KOPT-K1 (cell line): ENCODE measurements around the gene AP3B1.
"Not testable (repeated sequence)": the region's sequence is repeated elsewhere in the genome, so short reads cannot be mapped to it uniquely, and the experiment has no call there.

ENCODE experiments used
- H3K27ac ChIP-seq: fragments of 200-600 bp; sonication (generic); 2 replicates; pipeline ENCODE4 v1.5.1; 2016; ENCODE audit warnings: antibody characterized with exemption, mild to moderate bottlenecking, low read depth, low read length; ENCODE audit not compliant: poor library complexity, severe bottlenecking
- H3K36me3 ChIP-seq: fragments of 200-600 bp; sonication (generic); 2 replicates; pipeline ENCODE4 v1.5.1; 2017; ENCODE audit warnings: antibody characterized with exemption, mild to moderate bottlenecking, low read length, moderate library complexity; ENCODE audit not compliant: insufficient read depth
- H3K9me3 ChIP-seq: fragments of 200-600 bp; sonication (generic); 2 replicates; pipeline ENCODE4 v1.5.1; 2017; ENCODE audit warnings: antibody characterized with exemption, low read length, mild to moderate bottlenecking; ENCODE audit not compliant: insufficient read depth, poor library complexity, severe bottlenecking

AP3B1 gene

GRCh38 chr5:78113689-78114264 is 180.7 kb downstream of the AP3B1 start:
- no peaks in the 10 kb centered on the region for H3K9me3 ChIP-seq
- peaks cover 59% of the 10 kb centered on the region for H3K36me3 ChIP-seq
- H3K27ac ChIP-seq, result no peak overlapping the region

GRCh38 chr5:78112931-78113330 is 181.6 kb downstream of the AP3B1 start:
- Histone ChIP-seq H3K27ac (no peak overlapping the region), H3K36me3 (peaks cover 67% of the 10 kb centered on the region), H3K9me3 (no peaks in the 10 kb centered on the region)

GRCh38 chr5:78109891-78110324 is 184.6 kb downstream of the AP3B1 start:
- Histone ChIP-seq H3K27ac (no peak overlapping the region), H3K9me3 (no peaks in the 10 kb centered on the region), H3K36me3 (peaks cover 76% of the 10 kb centered on the region)

- Histone ChIP-seq H3K36me3 (peaks cover 63% of the 10 kb centered on the region), H3K27ac (no peak overlapping the region), H3K9me3 (no peaks in the 10 kb centered on the region)
Observed at GRCh38 chr5:78108564-78108963, 185.9 kb downstream of the AP3B1 start.

- H3K27ac ChIP-seq, result no peak overlapping the region
- H3K9me3 ChIP-seq, result no peaks in the 10 kb centered on the region
- H3K36me3 ChIP-seq, result peaks cover 51% of the 10 kb centered on the region
Observed at GRCh38 chr5:78103232-78103918, 191.1 kb downstream of the AP3B1 start.

- H3K9me3 ChIP-seq, result no peaks in the 10 kb centered on the region
- peaks cover 44% of the 10 kb centered on the region for H3K36me3 ChIP-seq
- no peak overlapping the region for H3K27ac ChIP-seq
Observed at GRCh38 chr5:78102500-78102899, 192.0 kb downstream of the AP3B1 start.

- H3K36me3 ChIP-seq, result peaks cover 34% of the 10 kb centered on the region
- H3K27ac ChIP-seq, result no peak overlapping the region
- H3K9me3 ChIP-seq, result no peaks in the 10 kb centered on the region
Observed at GRCh38 chr5:78095125-78095524, 199.4 kb downstream of the AP3B1 start.

GRCh38 chr5:78090002-78090401 is 204.5 kb downstream of the AP3B1 start:
- H3K9me3 ChIP-seq, result no peaks in the 10 kb centered on the region
- H3K36me3 ChIP-seq, result peaks cover 45% of the 10 kb centered on the region
- no peak overlapping the region for H3K27ac ChIP-seq

GRCh38 chr5:78078858-78079257 is 215.6 kb downstream of the AP3B1 start:
- H3K9me3 ChIP-seq, result no peaks in the 10 kb centered on the region
- no peak overlapping the region for H3K27ac ChIP-seq
- H3K36me3 ChIP-seq, result peaks cover 5% of the 10 kb centered on the region; the same call in 1 of the 2 replicates

- H3K36me3 ChIP-seq, result peaks cover 5% of the 10 kb centered on the region; the same call in 1 of the 2 replicates
- no peaks in the 10 kb centered on the region for H3K9me3 ChIP-seq
- H3K27ac ChIP-seq, result no peak overlapping the region
Observed at GRCh38 chr5:78077369-78078068, 217.0 kb downstream of the AP3B1 start.

- no peak overlapping the region for H3K27ac ChIP-seq
- H3K9me3 ChIP-seq, result peaks cover under 1% of the 10 kb centered on the region
- peaks cover 5% of the 10 kb centered on the region; the same call in 1 of the 2 replicates for H3K36me3 ChIP-seq
Observed at GRCh38 chr5:78076351-78076750, 218.1 kb downstream of the AP3B1 start.

GRCh38 chr5:78075301-78075700 is 219.2 kb downstream of the AP3B1 start:
- H3K9me3 ChIP-seq, result peaks cover 11% of the 10 kb centered on the region
- H3K27ac ChIP-seq, result no peak overlapping the region
- peaks cover 9% of the 10 kb centered on the region for H3K36me3 ChIP-seq

- Histone ChIP-seq H3K36me3 (peaks cover 13% of the 10 kb centered on the region; the same call in 1 of the 2 replicates), H3K9me3 (peaks cover 25% of the 10 kb centered on the region)
- not testable (repeated sequence) for H3K27ac ChIP-seq
Observed at GRCh38 chr5:78070691-78071090, 223.8 kb downstream of the AP3B1 start.

GRCh38 chr5:78067581-78067980 is 226.9 kb downstream of the AP3B1 start:
- not testable (repeated sequence) for H3K27ac ChIP-seq
- peaks cover 25% of the 10 kb centered on the region for H3K9me3 ChIP-seq
- peaks cover 13% of the 10 kb centered on the region; the same call in 1 of the 2 replicates for H3K36me3 ChIP-seq

- Histone ChIP-seq H3K9me3 (peaks cover 25% of the 10 kb centered on the region), H3K36me3 (peaks cover 13% of the 10 kb centered on the region; the same call in 1 of the 2 replicates)
- not testable (repeated sequence) for H3K27ac ChIP-seq
Observed at GRCh38 chr5:78066722-78067121, 227.8 kb downstream of the AP3B1 start.
